Lung (tissue), 12 donors: ENCODE measurements around the gene CDC37L1. TPM values are rescaled to one million over a fixed set of nuclear protein-coding genes. Genes with fewer than 3 reads are reported as not detected.
A peak's percentile ranks its signal among the peaks of the same experiment; 100 is the strongest.

Experiments
- ATAC-seq: fragments of 200-7000 bp; cut with Tn5 transposase; one replicate; pipeline ENCODE4 v1.9.1; 2020; ENCODE audit warnings: moderate number of reproducible peaks; ENCODE audit not compliant: insufficient read depth, low FRiP score
- DNase-seq, 3 donors: peaks; one replicate each; pipeline ENCODE4 v3.0.0-alpha.2; 2013 to 2017
- H3K27ac ChIP-seq, 2 donors: one replicate each; pipeline ENCODE4 v1.5.1; 2013; ENCODE audit warnings: mild to moderate bottlenecking in 2 of 2, moderate library complexity in 2 of 2, control low read depth in 1 of 2, inconsistent platforms in 1 of 2, low read depth in 1 of 2, low read length in 1 of 2
- H3K27me3 ChIP-seq, 3 donors: one replicate each; pipeline ENCODE4 v1.5.1; 2013; ENCODE audit warnings: low read length in 2 of 3; ENCODE audit not compliant: control insufficient read depth in 3 of 3, insufficient read depth in 3 of 3
- H3K36me3 ChIP-seq, 4 donors: one replicate each; pipeline ENCODE4 v1.5.1; 2013; ENCODE audit warnings: low read length in 4 of 4, mild to moderate bottlenecking in 1 of 4, moderate library complexity in 1 of 4; ENCODE audit not compliant: control insufficient read depth in 4 of 4, insufficient read depth in 4 of 4
- H3K4me1 ChIP-seq, 5 donors: one replicate each; pipeline ENCODE4 v1.5.1; 2013; ENCODE audit warnings: low read length in 5 of 5, mild to moderate bottlenecking in 2 of 5, moderate library complexity in 1 of 5; ENCODE audit not compliant: control insufficient read depth in 5 of 5, insufficient read depth in 5 of 5
- H3K4me3 ChIP-seq: one replicate; pipeline ENCODE4 v1.5.1; 2013; ENCODE audit warnings: mild to moderate bottlenecking, control low read depth, moderate library complexity
- H3K9ac ChIP-seq, 2 donors: one replicate each; pipeline ENCODE4 v1.5.1; 2013; ENCODE audit warnings: low read length in 2 of 2, control low read depth in 1 of 2; ENCODE audit not compliant: insufficient read depth in 1 of 2
- H3K9me3 ChIP-seq, 4 donors: one replicate each; pipeline ENCODE4 v1.5.1; 2013; ENCODE audit warnings: low read length in 3 of 4, mild to moderate bottlenecking in 1 of 4, moderate library complexity in 1 of 4; ENCODE audit not compliant: control insufficient read depth in 4 of 4, insufficient read depth in 3 of 4
- CTCF ChIP-seq: IDR thresholded peaks from 2 replicates; pipeline ENCODE4 v1.5.1; 2012; ENCODE audit warnings: mild to moderate bottlenecking; ENCODE audit errors: control extremely low read depth, extremely low read depth
- WGBS, 2 donors: extraction: QIAGEN DNeasy Blood & Tissue Kit; methylation state at CpG; one replicate each; pipeline ENCODE4 v1.1.7; 2013; 5-methylcytosine and 5-hydroxymethylcytosine counted together
- polyA plus RNA-seq, 2 donors: library from polyadenylated mRNA; stranded (reverse); fragments of 200-250 nt; gene quantifications; one replicate each; pipeline ENCODE4 v1.2.1, GENCODE V29; 2013
- total RNA-seq, 2 donors: library from RNA; depleted of rRNA in 1 of 2; stranded (reverse); fragments of >200 nt in 1 of 2; gene quantifications; one replicate each; pipeline ENCODE4 v1.2.1, GENCODE V29; 2014 to 2021
- donor health status: control.
- donor health status: control.
- donor health status: Bipolar disorder and iron deficiency.
- donor health status: healthy.
- donor health status: DM: yes; HTN: yes; CAD: no.

The CDC37L1 gene
- total and polyA plus RNA-seq, 4 donors = 9.3 to 30.7 (median 14.1) TPM

- no peaks in the 10 kb centered on the region for H3K9me3 ChIP-seq
- DNase-seq = peak in 1 of 3 donors; percentile 2
- H3K27ac ChIP-seq = no peak overlapping the region
- H3K27me3 ChIP-seq = no peaks in the 10 kb centered on the region
- peaks cover 6 to 10% (median 8%) of the 10 kb centered on the region in 5 donors for H3K4me1 ChIP-seq
- WGBS, 2 donors = 80 to 86% methylated on average over 19 of the region's 19 CpGs
- no peak for TF ChIP-seq CTCF
- no peak for ATAC-seq
- no peaks in the 10 kb centered on the region for H3K36me3 ChIP-seq
- peak overlapping the region; percentile 16 for H3K4me3 ChIP-seq
- H3K9ac ChIP-seq = peak overlapping the region in 1 of 2 donors; percentile 72
These were observed 59.7 kb downstream of the CDC37L1 start for GRCh38 chr9:4738866-4739586.

GRCh38 chr9:4739587-4740387, 60.4 kb downstream of the CDC37L1 start:
- no peaks in the 10 kb centered on the region for H3K27me3 ChIP-seq
- TF ChIP-seq CTCF = no peak
- H3K4me3 ChIP-seq = peak overlapping the region; percentile 16
- no peaks in the 10 kb centered on the region for H3K9me3 ChIP-seq
- ATAC-seq (no peak), DNase-seq (peak in 2 of 3 donors; percentile 14 to 47)
- WGBS, 2 donors = 40 to 55% methylated on average over 26 of the region's 26 CpGs
- H3K9ac ChIP-seq = peak overlapping the region; percentile 72 to 77
- H3K36me3 ChIP-seq = no peaks in the 10 kb centered on the region
- H3K27ac ChIP-seq = peak overlapping the region in 1 of 2 donors; percentile 95
- H3K4me1 ChIP-seq = peaks cover 6 to 10% (median 8%) of the 10 kb centered on the region in 5 donors

GRCh38 chr9:4740388-4740637, 60.9 kb downstream of the CDC37L1 start:
- Histone ChIP-seq H3K27ac (peak overlapping the region; percentile 95 to 96), H3K9ac (peak overlapping the region; percentile 72 to 77), H3K4me3 (peak overlapping the region; percentile 94), H3K4me1 (peaks cover 3 to 10% (median 8%) of the 10 kb centered on the region in 5 donors), H3K36me3 (no peaks in the 10 kb centered on the region), H3K27me3 (no peaks in the 10 kb centered on the region), H3K9me3 (no peaks in the 10 kb centered on the region)
- ATAC-seq (no peak), DNase-seq (peak in 1 of 3 donors; percentile 74)
- no peak for TF ChIP-seq CTCF
- WGBS, 2 donors = 0 to 2% methylated on average over 4 of the region's 4 CpGs
